Lung (tissue), 12 donors: ENCODE data around the gene RNF138. TPM values are rescaled to one million over a fixed set of nuclear protein-coding genes. Genes with fewer than 3 reads are reported as not detected.
A peak's percentile ranks its signal among the peaks of the same experiment; 100 is the strongest.
"Not testable (repeated sequence)": the region's sequence is repeated elsewhere in the genome, so short reads cannot be mapped to it uniquely, and the experiment has no call there.

Experiments
- ATAC-seq: fragments of 200-7000 bp; cut with Tn5 transposase; one replicate; pipeline ENCODE4 v1.9.1; 2020; ENCODE audit warnings: moderate number of reproducible peaks; ENCODE audit not compliant: insufficient read depth, low FRiP score
- DNase-seq, 3 donors: peaks; one replicate each; pipeline ENCODE4 v3.0.0-alpha.2; 2013 to 2017
- H3K27ac ChIP-seq, 2 donors: one replicate each; pipeline ENCODE4 v1.5.1; 2013; ENCODE audit warnings: mild to moderate bottlenecking in 2 of 2, moderate library complexity in 2 of 2, control low read depth in 1 of 2, inconsistent platforms in 1 of 2, low read depth in 1 of 2, low read length in 1 of 2
- H3K27me3 ChIP-seq, 3 donors: one replicate each; pipeline ENCODE4 v1.5.1; 2013; ENCODE audit warnings: low read length in 2 of 3; ENCODE audit not compliant: control insufficient read depth in 3 of 3, insufficient read depth in 3 of 3
- H3K36me3 ChIP-seq, 4 donors: one replicate each; pipeline ENCODE4 v1.5.1; 2013; ENCODE audit warnings: low read length in 4 of 4, mild to moderate bottlenecking in 1 of 4, moderate library complexity in 1 of 4; ENCODE audit not compliant: control insufficient read depth in 4 of 4, insufficient read depth in 4 of 4
- H3K4me1 ChIP-seq, 5 donors: one replicate each; pipeline ENCODE4 v1.5.1; 2013; ENCODE audit warnings: low read length in 5 of 5, mild to moderate bottlenecking in 2 of 5, moderate library complexity in 1 of 5; ENCODE audit not compliant: control insufficient read depth in 5 of 5, insufficient read depth in 5 of 5
- H3K4me3 ChIP-seq: one replicate; pipeline ENCODE4 v1.5.1; 2013; ENCODE audit warnings: mild to moderate bottlenecking, control low read depth, moderate library complexity
- H3K9ac ChIP-seq, 2 donors: one replicate each; pipeline ENCODE4 v1.5.1; 2013; ENCODE audit warnings: low read length in 2 of 2, control low read depth in 1 of 2; ENCODE audit not compliant: insufficient read depth in 1 of 2
- H3K9me3 ChIP-seq, 4 donors: one replicate each; pipeline ENCODE4 v1.5.1; 2013; ENCODE audit warnings: low read length in 3 of 4, mild to moderate bottlenecking in 1 of 4, moderate library complexity in 1 of 4; ENCODE audit not compliant: control insufficient read depth in 4 of 4, insufficient read depth in 3 of 4
- CTCF ChIP-seq: IDR thresholded peaks from 2 replicates; pipeline ENCODE4 v1.5.1; 2012; ENCODE audit warnings: mild to moderate bottlenecking; ENCODE audit errors: control extremely low read depth, extremely low read depth
- WGBS, 2 donors: extraction: QIAGEN DNeasy Blood & Tissue Kit; methylation state at CpG; one replicate each; pipeline ENCODE4 v1.1.7; 2013; 5-methylcytosine and 5-hydroxymethylcytosine counted together
- polyA plus RNA-seq, 2 donors: library from polyadenylated mRNA; stranded (reverse); fragments of 200-250 nt; gene quantifications; one replicate each; pipeline ENCODE4 v1.2.1, GENCODE V29; 2013
- total RNA-seq, 2 donors: library from RNA; depleted of rRNA in 1 of 2; stranded (reverse); fragments of >200 nt in 1 of 2; gene quantifications; one replicate each; pipeline ENCODE4 v1.2.1, GENCODE V29; 2014 to 2021
- donor health status: control.
- donor health status: control.
- donor health status: Bipolar disorder and iron deficiency.
- donor health status: healthy.
- donor health status: DM: yes; HTN: yes; CAD: no.

Gene RNF138
- total and polyA plus RNA-seq, 4 donors: 13.1 to 37.9 (median 22.8) TPM

- no peak overlapping the region for H3K4me3 ChIP-seq
These were observed 65.9 kb downstream of the RNF138 start for GRCh38 chr18:32157580-32157979.

GRCh38 chr18:32158108-32158624 lies 66.5 kb downstream of the RNF138 start:
- Histone ChIP-seq H3K27ac (no peak overlapping the region), H3K27me3 (no peaks in the 10 kb centered on the region), H3K36me3 (no peaks in the 10 kb centered on the region), H3K4me3 (no peak overlapping the region), H3K9ac (no peak overlapping the region), H3K4me1 (no peaks in the 10 kb centered on the region), H3K9me3 (no peaks in the 10 kb centered on the region)
- WGBS, 2 donors: 4 to 6% methylated on average over 22 of the region's 22 CpGs
- DNase-seq (peak; percentile 88 to 95 (median 93)), ATAC-seq (peak; percentile 92)
- peak; percentile 63 for TF ChIP-seq CTCF

More at GRCh38 chr18:32157580-32157979, 65.9 kb downstream of the RNF138 start:
- Histone ChIP-seq H3K9ac (no peak overlapping the region), H3K27ac (no peak overlapping the region), H3K9me3 (no peaks in the 10 kb centered on the region), H3K4me1 (no peaks in the 10 kb centered on the region), H3K36me3 (no peaks in the 10 kb centered on the region), H3K27me3 (no peaks in the 10 kb centered on the region)
- ATAC-seq (no peak), DNase-seq (no peak)
- TF ChIP-seq CTCF: no peak
- 69 to 86% methylated on average over 5 of the region's 5 CpGs for WGBS, 2 donors

GRCh38 chr18:32158631-32159030 lies 67.0 kb downstream of the RNF138 start:
- not testable (repeated sequence) for H3K36me3 ChIP-seq, ATAC-seq, H3K9me3 ChIP-seq, H3K4me1 ChIP-seq, H3K27ac ChIP-seq, H3K9ac ChIP-seq, H3K27me3 ChIP-seq, DNase-seq, H3K4me3 ChIP-seq
- 71 to 92% methylated on average over 9 of the region's 9 CpGs for WGBS, 2 donors

GRCh38 chr18:32160547-32160946 lies 68.9 kb downstream of the RNF138 start:
- Histone ChIP-seq H3K9me3 (no peaks in the 10 kb centered on the region), H3K27me3 (no peaks in the 10 kb centered on the region), H3K9ac (no peak overlapping the region), H3K27ac (no peak overlapping the region), H3K36me3 (no peaks in the 10 kb centered on the region), H3K4me3 (no peak overlapping the region), H3K4me1 (no peaks in the 10 kb centered on the region)
- no peak for TF ChIP-seq CTCF
- 88 to 93% methylated on average over 2 of the region's 2 CpGs for WGBS, 2 donors
- no peak for DNase-seq
- ATAC-seq: no peak
